Parathyroid adenoma (tissue), 2 donors: ENCODE measurements around the gene MSMB.
"Not testable (repeated sequence)": the region's sequence is repeated elsewhere in the genome, so short reads cannot be mapped to it uniquely, and the experiment has no call there.

Experiments used
- H2AFZ ChIP-seq: fragments of 300-600 bp; sonication (generic); one replicate; pipeline ENCODE4 v1.7.0; 2017; ENCODE audit warnings: antibody characterized with exemption, mild to moderate bottlenecking
- H3K27ac ChIP-seq: fragments of 300-600 bp; sonication (generic); one replicate; pipeline ENCODE4 v1.7.0; 2017
- H3K27me3 ChIP-seq: fragments of 300-600 bp; sonication (generic); one replicate; pipeline ENCODE4 v1.7.0; 2017; ENCODE audit warnings: low read length; ENCODE audit not compliant: control insufficient read depth, insufficient read depth
- H3K36me3 ChIP-seq: fragments of 300-600 bp; sonication (generic); one replicate; pipeline ENCODE4 v1.7.0; 2017; ENCODE audit warnings: low read length; ENCODE audit not compliant: control insufficient read depth, insufficient read depth
- H3K4me1 ChIP-seq: fragments of 300-600 bp; sonication (generic); one replicate; pipeline ENCODE4 v1.7.0; 2017; ENCODE audit warnings: control low read depth
- H3K4me2 ChIP-seq: fragments of 300-600 bp; sonication (generic); one replicate; pipeline ENCODE4 v1.7.0; 2017; ENCODE audit warnings: low read length
- H3K4me3 ChIP-seq: fragments of 300-600 bp; sonication (generic); one replicate; pipeline ENCODE4 v1.7.0; 2017; ENCODE audit warnings: low read depth, low read length
- H3K79me2 ChIP-seq: fragments of 300-600 bp; sonication (generic); one replicate; pipeline ENCODE4 v1.7.0; 2017; ENCODE audit warnings: control low read depth
- H3K9ac ChIP-seq: fragments of 300-600 bp; sonication (generic); one replicate; pipeline ENCODE4 v1.7.0; 2017; ENCODE audit warnings: mild to moderate bottlenecking
- H3K9me3 ChIP-seq: fragments of 300-600 bp; sonication (generic); one replicate; pipeline ENCODE4 v1.7.0; 2017; ENCODE audit warnings: low read length; ENCODE audit not compliant: control insufficient read depth
- TF ChIP-seq, protein P1 (sequence below): fragments of 300-600 bp; sonication (generic); IDR thresholded peaks from one replicate; pipeline ENCODE4 v1.7.0; 2017; ENCODE audit warnings: antibody characterized with exemption, mild to moderate bottlenecking
- donor health status: primary hyperparathyroidism.

The MSMB gene

GRCh38 chr10:46053534-46054434, 7.7 kb upstream of the MSMB start:
- H3K4me1 ChIP-seq = no peaks in the 10 kb centered on the region
- H3K27ac ChIP-seq = no peak overlapping the region
- no peak overlapping the region for H3K9ac ChIP-seq
- TF ChIP-seq, protein P1, sequence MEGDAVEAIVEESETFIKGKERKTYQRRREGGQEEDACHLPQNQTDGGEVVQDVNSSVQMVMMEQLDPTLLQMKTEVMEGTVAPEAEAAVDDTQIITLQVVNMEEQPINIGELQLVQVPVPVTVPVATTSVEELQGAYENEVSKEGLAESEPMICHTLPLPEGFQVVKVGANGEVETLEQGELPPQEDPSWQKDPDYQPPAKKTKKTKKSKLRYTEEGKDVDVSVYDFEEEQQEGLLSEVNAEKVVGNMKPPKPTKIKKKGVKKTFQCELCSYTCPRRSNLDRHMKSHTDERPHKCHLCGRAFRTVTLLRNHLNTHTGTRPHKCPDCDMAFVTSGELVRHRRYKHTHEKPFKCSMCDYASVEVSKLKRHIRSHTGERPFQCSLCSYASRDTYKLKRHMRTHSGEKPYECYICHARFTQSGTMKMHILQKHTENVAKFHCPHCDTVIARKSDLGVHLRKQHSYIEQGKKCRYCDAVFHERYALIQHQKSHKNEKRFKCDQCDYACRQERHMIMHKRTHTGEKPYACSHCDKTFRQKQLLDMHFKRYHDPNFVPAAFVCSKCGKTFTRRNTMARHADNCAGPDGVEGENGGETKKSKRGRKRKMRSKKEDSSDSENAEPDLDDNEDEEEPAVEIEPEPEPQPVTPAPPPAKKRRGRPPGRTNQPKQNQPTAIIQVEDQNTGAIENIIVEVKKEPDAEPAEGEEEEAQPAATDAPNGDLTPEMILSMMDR = no peak
- no peak overlapping the region for H3K4me3 ChIP-seq
- no peak overlapping the region for H2AFZ ChIP-seq
- H3K9me3 ChIP-seq = no peaks in the 10 kb centered on the region
- no peaks in the 10 kb centered on the region for H3K36me3 ChIP-seq
- H3K79me2 ChIP-seq = no peaks in the 10 kb centered on the region
- H3K27me3 ChIP-seq = no peaks in the 10 kb centered on the region
- no peak overlapping the region for H3K4me2 ChIP-seq

DNA sequence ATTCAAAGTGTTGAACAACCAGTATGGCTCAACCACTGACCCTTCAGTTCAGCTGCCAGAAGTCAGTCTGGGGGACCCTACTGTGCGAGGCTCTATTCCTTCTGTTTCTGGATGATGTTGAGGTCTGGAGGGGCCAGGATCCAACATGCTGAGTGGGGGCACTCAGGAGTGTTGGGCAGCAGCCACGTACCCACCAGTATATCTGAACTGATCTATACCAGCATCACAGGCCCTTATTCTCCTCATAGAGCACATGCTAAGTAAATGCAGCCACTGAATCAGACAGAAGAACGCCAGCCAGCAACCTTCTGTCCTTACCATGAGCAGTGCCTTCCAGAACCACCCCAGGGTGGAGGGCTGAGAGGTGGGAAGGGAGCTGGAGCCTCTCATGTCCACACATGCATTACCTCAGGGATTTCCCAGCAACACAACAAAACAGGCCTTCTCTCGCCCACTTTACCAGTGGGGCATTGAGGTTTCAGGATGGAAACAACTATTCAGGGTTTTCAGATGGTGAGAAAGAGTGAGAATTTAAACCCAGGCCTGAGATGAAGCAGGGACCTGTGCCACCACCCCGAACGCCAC, 6.8 kb upstream of the MSMB start:
- Histone ChIP-seq H2AFZ (no peak overlapping the region), H3K4me3 (no peak overlapping the region), H3K79me2 (no peaks in the 10 kb centered on the region), H3K9ac (no peak overlapping the region), H3K4me2 (no peak overlapping the region), H3K9me3 (no peaks in the 10 kb centered on the region), H3K4me1 (no peaks in the 10 kb centered on the region), H3K36me3 (no peaks in the 10 kb centered on the region), H3K27me3 (no peaks in the 10 kb centered on the region), H3K27ac (no peak overlapping the region)
- TF ChIP-seq, protein P1 = no peak

DNA sequence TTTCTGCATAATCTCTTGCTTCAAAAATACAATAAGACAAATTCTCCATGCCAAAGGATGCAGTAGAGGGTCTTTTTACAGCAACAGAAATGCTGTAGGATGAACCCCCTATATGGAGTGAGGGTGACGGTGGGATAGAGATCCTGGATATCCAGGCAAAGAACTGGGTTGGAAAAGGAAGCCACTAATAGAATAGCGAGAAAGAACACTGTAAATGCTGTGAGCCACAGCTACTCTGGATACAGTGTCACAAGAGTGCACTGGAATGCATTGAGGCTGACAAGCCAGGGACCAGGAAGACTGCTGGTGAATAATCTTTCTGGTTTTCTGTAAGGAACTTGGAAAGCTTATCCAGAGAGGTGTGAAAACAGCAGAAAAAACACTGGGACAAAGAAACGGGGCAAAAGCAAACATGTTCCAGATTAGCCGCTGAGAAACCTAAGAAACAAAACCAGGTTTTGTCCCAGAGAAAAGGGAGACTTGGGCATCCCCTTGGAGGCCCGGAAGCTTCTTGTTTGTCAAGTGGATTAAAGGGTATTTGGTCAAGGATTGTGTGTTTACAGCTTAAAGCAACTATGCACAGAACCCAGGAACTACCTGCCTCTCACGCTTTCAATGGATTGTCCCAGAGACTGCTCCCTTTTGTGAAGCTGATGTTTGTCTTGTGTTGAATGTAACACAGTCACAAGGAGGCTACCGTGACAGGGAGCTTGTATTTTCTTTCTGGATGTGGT, 6.2 kb upstream of the MSMB start:
- Histone ChIP-seq H2AFZ (no peak overlapping the region), H3K36me3 (no peaks in the 10 kb centered on the region), H3K4me2 (no peak overlapping the region), H3K79me2 (no peaks in the 10 kb centered on the region), H3K4me3 (no peak overlapping the region), H3K9me3 (no peaks in the 10 kb centered on the region), H3K27ac (no peak overlapping the region), H3K4me1 (no peaks in the 10 kb centered on the region), H3K9ac (no peak overlapping the region), H3K27me3 (no peaks in the 10 kb centered on the region)
- TF ChIP-seq, protein P1 = no peak

DNA sequence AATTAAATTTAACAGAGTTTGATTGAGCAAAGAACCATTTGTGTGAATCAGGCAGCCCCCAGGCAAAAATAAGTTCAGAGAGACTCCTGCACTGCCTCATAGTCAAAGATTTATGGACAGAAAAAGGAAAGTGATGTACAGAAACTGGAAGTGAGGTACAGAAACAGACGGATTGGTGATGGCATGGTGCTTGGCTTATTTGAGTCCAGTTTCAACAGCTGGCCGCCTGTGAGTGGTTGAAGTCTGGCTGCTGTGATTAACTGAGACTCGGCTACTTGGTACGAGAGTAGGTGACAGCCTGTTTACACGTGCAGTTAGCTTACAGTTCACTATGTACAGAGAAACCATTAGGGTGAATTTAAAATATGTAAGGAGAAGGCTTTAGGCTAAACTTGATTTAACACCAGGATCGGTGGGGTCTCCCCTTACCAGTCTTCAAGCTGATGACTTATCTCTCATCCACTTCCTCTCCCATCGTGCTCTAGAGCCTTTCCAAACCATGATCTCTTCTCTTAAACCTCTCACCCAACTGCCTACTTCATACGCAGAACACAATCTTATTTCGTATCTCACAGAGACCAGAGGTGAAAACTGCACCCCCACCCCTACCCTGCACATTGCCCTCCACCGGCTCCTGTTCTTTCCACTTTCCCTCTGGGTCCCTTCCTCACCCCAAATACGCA, 5.0 kb upstream of the MSMB start:
- Histone ChIP-seq H3K27ac (no peak overlapping the region), H3K79me2 (no peaks in the 10 kb centered on the region), H3K9me3 (no peaks in the 10 kb centered on the region), H3K27me3 (no peaks in the 10 kb centered on the region), H3K4me1 (no peaks in the 10 kb centered on the region), H2AFZ (no peak overlapping the region), H3K9ac (no peak overlapping the region), H3K36me3 (no peaks in the 10 kb centered on the region), H3K4me3 (no peak overlapping the region), H3K4me2 (no peak overlapping the region)
- TF ChIP-seq, protein P1 = no peak

GRCh38 chr10:46049497-46049831, 3.4 kb upstream of the MSMB start:
- not testable (repeated sequence) for H2AFZ ChIP-seq, H3K36me3 ChIP-seq, H3K4me1 ChIP-seq, H3K9ac ChIP-seq, H3K4me3 ChIP-seq, H3K27ac ChIP-seq, H3K4me2 ChIP-seq, H3K27me3 ChIP-seq, H3K9me3 ChIP-seq, H3K79me2 ChIP-seq
